ENCODE data around the gene OAF. TPM values are rescaled to one million over a fixed set of nuclear protein-coding genes. Genes with fewer than 3 reads are reported as not detected.

OAF gene
- total RNA-seq, 1 donor from 2014 or later, result 183 TPM

DNA sequence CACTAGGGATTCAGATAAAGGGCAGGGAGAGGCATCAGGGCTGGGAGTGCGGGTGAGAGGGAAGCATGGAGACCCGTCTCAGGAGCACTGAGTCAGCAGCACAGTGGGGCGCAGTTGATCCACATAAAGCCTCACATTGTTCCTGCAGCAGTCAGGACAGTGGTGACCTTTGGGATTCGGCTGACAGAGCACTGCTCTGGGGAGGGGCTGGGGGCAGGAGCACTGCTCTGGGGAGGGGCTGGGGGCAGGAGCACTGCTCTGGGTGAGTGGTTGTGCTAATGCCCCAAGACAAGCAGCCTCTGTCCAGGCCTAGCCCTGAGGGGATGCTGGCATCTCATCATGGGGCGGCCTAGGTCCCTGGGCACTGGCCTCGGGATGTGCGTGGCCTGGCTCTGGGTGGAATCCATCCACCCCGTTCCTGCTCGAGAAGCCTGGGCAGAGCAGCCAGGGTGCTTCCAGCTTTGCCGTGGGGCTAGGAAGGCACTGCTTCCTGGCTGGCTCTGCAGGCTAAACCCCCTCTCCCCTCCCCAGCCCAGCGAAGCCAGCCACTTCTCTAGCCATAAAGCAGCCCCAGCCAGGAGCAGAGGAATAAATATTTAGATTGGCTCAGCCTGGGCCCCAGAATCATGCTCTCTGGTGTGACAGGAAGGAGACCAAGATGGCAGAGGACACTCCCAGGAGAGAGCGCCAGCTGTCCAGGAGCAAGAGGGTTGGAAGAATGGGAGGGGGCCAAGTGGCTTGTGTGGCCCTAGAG is 7.3 kb downstream of the OAF start:
- intact Hi-C loops (cut with DNase I), result no loop called here
- ATAC-seq, result peak; percentile 53
- no peak for DNase-seq (ENCODE audit: low spot score)

DNA sequence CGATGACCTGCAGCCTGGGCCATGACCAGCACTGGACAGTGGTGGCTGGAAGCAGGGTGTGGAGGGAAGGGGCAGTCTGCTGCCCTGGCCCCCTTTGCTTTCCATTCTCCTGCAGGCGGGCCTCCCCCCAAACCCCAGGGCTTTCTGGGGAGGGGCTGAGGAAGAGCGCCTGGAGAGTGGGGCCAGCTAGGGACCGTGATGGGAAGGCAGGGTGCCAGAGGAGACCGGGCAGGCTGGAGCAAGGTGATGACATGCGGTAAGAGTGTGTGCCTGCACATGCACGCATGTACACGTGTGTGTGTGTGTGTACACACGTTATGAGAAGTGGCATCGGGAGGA is 7.8 kb downstream of the OAF start:
- ATAC-seq, result peak; percentile 3
- intact Hi-C loops (cut with DNase I), result no loop called here

DNA sequence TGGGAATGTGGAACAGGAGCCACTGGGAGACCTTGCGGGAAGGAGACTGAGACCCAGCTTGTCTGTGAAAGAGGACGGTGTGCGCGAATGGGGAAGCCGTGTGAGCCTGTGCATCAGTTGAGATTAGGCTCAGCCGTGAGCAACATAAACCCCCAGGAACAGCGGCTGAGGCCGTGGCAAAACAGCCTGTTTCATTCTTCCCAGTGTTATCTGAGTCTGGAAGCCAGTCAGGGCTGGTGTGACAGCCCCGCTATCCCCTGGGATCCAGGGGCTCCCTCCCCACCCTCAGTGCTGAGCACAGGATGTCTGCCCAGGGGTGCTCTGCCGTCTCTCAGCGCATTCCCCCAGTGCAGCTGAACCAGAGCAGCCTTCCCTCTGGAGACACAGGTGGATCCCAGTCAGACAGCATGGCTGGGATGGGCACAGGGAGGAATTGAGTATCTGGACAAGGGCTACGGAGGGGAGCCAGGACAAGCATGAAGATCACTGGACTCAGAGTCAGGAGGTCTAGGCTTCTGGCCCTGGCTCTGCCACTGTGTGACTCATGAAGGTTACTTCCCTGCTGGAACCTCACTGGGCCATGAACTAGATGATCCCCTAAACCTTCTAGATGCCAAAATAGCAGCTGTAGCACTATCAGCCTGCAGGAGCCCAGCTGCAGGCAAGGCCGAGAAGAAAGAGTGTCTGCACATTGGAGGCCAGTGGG is 8.6 kb downstream of the OAF start:
- DNase-seq (ENCODE audit: low spot score) (no peak), ATAC-seq (peak; percentile 38)
- intact Hi-C loops (cut with DNase I), result no loop called here

More for the DNA sequence above, 7.8 kb downstream of the OAF start:
- DNase-seq (ENCODE audit: low spot score), result no peak

DNA sequence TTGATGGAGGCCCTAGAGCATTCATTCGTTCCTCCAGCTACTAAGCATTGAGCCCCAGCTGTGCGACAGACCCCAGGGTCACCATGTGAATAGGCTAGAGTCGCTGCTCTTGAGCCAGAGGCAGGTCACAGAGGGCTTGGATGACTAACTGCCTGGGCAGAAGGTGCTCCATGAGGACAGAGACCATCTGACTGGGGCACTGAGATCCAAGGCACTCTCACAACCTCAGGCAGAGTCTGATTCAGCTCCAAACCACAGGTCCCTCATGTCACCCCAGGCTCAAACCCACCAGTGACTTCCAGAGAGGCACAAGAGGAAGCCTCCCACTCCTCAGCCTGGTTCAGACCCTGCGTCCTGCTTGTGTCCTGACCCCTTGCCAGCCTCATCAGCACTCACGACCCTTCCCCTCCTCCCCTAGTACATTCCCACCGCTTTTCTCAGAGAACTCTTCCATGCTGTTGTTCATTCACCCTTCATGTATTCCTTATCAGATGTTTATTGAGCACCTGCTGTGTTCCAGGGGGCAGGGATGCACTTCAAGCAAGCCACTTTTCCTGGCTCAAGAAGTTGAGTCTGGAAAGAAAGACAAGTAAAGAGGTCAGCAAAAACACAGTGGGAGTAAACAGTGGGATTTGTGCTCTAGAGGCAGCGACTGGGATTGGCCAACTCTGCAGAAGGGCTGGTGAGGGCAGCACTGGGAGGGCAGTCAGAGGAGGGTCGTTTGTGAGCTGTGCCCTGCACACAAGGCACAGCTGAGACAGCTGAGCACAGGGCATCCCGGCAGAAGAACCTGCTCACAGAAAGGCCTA is 9.3 kb downstream of the OAF start:
- DNase-seq (ENCODE audit: low spot score), result no peak
- intact Hi-C loops (cut with DNase I), result no loop called here
- ATAC-seq, result peak; percentile 6

DNA sequence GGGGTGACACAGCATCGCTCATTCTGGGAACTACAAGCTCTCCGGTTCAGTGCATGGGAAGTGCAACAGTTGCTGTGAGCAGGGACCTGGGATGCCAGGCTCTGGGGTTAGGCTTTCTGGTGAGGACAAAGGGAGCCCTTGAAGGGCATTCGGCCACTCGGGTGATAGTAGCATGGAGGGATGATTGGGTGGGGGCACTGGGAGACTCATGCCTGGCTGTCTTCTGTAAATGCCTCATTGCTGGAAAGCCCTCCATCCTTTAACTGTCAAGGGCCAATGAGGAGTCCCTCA is 9.9 kb downstream of the OAF start:
- intact Hi-C loops (cut with DNase I), result no loop called here
- ATAC-seq (no peak), DNase-seq (ENCODE audit: low spot score) (no peak)

DNA sequence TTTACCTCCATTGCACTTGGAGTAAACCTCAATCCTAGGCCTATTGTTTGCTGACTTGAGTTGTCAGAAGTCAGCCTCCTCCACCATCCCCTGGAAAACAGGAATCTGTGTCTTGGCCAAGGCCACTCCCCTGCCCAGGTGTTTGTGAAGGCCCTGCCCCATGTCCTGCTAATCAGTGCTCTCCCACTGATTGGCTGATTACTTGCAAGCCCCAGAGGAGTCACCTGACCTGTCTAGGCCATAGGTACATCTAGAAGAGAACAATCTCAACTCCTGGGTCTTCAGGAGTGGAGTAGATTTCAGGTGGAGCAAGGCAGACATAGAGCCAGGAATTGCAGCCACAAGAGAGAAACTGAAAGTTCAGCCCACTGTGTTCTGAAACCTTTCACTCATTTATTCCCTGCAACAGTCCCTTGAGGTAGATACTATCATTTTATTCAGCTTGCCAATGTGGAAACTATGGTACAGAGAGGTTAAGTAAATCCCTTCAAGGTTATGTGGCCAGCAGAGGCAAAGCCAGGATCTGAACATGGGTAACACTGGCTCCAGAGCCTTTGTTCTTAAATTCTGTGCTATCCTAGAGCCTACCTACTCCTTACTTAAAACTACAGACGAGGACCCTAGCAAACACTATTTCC is 10.4 kb downstream of the OAF start:
- intact Hi-C loops (cut with DNase I), result no loop called here
- DNase-seq (ENCODE audit: low spot score) (no peak), ATAC-seq (no peak)

DNA sequence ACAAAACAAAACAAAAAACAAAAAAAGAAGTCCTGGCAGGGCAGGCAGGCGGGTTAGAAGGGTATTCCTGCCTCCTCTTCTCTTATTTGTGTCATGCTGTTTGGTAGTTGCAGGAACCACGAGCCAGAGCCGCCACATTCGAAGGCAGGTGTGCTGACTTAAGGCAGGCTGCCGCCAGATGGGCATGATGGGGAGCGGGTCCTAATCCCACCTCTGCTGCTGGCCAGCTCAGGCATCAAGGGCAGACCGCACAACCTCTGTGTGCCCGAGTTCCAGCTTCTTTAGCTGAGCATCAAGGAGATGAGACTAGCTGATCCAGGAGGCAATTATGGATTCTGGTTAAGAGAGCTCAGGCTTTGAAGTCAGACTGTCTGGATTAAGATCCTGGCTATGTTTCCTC is 12.1 kb downstream of the OAF start:
- DNase-seq (ENCODE audit: low spot score), result no peak
- intact Hi-C loops (cut with DNase I), result no loop called here
- no peak for ATAC-seq

DNA sequence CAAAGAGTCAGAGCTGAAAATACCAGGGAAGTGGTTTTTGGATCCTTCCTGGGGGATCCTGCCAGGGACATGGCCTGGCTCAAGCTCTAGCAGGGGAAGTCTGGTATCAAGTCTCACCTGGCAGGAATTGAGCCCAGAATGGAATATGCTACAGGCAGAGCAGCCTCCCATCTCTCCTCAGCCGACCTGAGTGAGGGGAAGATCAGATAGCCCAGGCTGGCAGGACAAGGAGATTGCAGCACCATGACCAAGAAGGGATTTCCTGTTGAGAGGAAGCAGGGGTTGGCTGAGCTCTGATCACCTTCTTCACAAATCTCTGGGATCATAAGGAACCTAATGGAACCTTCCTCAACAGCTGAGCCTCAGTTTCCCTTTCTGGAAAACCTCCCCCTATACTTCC is 13.0 kb downstream of the OAF start:
- intact Hi-C loops (cut with DNase I), result no loop called here
- DNase-seq (ENCODE audit: low spot score), result no peak
- ATAC-seq, result no peak

DNA sequence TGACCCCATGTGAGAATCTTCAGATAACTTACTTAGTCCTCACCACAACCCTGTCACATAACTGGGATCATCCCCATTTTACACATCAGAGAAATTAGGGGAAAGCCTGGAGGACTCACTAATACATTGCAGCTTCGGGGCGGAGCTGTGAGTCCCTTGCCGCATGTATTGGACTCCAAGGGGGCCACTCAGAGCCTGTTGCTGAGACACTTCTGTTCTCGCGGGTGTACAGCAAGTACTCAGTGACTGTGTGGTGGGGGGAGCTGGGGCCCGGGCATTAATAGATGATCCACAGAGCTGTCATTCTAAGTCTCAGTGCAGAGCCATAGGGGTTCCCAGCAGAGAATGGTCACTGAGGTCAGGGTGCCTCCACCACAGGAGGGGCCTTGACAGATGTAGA is 13.5 kb downstream of the OAF start:
- intact Hi-C loops (cut with DNase I), result no loop called here
- ATAC-seq, result no peak

DNA sequence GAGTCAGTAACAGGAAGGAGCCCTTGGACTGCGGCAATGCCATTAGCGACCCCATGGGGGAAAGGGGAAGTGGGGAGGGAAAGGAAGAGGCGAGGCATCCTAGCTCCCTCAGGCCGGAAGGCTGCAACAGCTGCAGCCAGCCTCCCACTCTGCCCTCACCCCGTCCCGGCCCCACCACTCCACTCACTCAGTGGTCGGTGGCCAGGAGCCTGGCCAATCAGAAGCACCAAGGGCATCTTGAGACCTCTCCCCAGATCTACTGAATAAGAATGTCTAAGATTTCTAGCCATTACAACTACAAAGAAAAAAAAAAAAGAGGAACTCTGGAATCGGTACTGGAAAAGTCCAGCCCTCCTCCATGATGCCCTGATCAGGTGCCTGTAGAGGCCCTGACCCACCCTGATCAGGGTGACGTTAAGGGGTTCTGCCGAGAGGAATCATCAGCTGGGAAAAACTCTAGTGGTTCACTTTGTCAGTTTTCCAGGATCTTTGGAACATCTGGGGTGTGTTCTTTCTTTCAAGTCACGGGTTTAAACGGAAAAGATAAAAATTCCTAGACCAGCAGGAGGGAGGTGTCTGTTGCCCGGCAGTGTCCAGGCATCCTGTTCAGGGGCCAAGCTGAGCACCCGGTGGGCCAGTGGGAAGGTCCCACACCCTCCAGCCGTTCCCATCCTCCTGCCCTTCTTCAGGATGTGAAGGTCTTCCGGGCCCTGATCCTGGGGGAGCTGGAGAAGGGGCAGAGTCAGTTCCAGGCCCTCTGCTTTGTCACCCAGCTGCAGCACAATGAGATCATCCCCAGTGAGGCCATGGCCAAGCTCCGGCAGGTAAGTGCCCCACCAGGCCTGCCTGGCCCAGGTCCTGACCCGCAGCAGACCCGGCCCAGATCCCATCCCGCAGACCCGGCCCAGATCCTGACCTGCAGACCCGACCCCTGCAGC is 14.4 kb downstream of the OAF start:
- intact Hi-C loops (cut with DNase I), result loop anchor here (5.0 kb wide), 1 partner anchor 53 kb away; no protein-coding TSS in a partner anchor
- DNase-seq (ENCODE audit: low spot score), result no peak

More for the DNA sequence above, 13.5 kb downstream of the OAF start:
- DNase-seq (ENCODE audit: low spot score), result no peak

DNA sequence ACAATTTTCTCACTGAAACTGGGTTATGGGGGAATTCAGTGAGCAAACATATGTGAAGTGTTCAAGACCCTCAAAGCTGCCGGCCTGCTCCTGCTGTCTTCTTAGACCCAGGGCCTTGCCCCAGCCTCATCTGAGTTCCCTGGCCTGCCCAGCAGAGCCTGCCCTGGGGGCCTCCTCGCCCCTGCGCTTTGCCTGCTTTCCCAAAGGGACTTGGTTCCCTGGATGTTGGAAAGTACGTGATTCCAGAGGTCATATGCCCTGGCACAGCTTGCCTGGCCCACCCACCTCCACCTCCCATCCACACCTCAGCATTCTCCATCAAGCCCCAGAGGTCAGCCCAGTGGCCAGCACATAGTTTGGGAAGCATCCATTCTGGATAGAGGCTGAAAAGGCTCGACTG is 15.4 kb downstream of the OAF start:
- intact Hi-C loops (cut with DNase I), result loop anchor here (5.0 kb wide), 1 partner anchor 54 kb away; no protein-coding TSS in a partner anchor
- DNase-seq (ENCODE audit: low spot score) (no peak), ATAC-seq (no peak)

More for the DNA sequence above, 14.4 kb downstream of the OAF start:
- ATAC-seq, result peak; percentile 76

DNA sequence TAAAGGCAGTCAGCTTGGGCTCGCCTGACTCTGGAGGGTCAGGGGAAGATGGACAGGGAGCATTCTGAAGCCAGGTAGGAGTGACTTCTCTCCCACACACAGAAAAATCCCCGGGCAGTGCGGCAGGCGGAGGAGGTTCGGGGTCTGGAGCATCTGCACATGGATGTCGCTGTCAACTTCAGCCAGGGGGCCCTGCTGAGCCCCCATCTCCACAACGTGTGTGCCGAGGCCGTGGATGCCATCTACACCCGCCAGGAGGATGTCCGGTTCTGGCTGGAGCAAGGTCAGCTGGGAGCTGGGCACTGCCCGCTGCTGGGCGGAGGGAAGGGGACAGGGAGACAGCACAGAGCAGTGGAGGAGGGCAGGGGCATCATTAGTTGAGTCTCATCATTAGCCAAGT is 15.9 kb downstream of the OAF start:
- DNase-seq (ENCODE audit: low spot score), result no peak
- ATAC-seq, result no peak
- intact Hi-C loops (cut with DNase I), result loop anchor here (5.0 kb wide), 1 partner anchor 54 kb away; no protein-coding TSS in a partner anchor

DNA sequence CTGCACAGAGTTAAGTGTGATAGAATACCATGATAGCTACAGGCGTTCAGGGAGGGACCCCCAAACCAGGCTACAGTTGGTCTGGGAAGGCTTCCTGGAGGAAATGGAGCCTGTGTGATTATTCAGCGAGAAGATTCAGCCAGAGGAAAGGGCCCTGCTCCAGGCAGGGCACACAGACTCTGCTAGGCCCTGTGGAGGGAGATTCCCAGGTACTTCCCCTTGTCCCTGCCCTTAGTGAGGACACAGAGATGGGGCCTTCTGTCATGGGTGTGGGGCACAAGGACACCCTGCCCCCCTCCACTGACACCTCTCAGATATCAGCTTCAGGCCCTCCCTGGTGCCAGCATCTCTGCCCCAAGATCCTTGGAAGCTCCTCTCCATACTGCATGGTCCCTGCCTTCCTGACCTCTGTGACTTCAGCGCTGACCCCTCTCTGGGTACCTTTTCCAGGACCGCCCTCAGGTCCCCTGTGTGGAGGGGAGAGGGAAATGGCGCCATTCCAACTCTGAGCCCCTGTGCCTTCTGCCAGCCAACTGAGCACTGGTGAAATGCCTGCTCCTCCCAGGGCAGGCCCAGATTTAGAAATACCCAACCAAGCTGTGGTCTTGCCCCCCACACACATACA is 16.5 kb downstream of the OAF start:
- ATAC-seq (no peak), DNase-seq (ENCODE audit: low spot score) (no peak)
- intact Hi-C loops (cut with DNase I), result loop anchor here (5.0 kb wide), 1 partner anchor 55 kb away; no protein-coding TSS in a partner anchor

DNA sequence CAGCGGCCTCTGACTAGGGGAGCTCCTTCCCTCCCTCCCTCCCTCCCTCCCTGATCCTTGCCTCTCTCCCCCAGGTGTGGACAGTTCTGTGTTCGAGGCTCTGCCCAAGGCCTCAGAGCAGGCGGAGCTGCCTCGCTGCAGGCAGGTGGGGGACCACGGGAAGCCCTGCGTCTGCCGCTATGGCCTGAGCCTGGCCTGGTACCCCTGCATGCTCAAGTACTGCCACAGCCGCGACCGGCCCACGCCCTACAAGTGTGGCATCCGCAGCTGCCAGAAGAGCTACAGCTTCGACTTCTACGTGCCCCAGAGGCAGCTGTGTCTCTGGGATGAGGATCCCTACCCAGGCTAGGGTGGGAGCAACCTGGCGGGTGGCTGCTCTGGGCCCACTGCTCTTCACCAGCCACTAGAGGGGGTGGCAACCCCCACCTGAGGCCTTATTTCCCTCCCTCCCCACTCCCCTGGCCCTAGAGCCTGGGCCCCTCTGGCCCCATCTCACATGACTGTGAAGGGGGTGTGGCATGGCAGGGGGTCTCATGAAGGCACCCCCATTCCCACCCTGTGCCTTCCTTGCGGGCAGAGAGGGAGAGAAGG is 18.1 kb downstream of the OAF start:
- no peak for DNase-seq (ENCODE audit: low spot score)
- ATAC-seq, result no peak
- intact Hi-C loops (cut with DNase I), result loop anchor here (5.0 kb wide), 1 partner anchor 57 kb away; no protein-coding TSS in a partner anchor

DNA sequence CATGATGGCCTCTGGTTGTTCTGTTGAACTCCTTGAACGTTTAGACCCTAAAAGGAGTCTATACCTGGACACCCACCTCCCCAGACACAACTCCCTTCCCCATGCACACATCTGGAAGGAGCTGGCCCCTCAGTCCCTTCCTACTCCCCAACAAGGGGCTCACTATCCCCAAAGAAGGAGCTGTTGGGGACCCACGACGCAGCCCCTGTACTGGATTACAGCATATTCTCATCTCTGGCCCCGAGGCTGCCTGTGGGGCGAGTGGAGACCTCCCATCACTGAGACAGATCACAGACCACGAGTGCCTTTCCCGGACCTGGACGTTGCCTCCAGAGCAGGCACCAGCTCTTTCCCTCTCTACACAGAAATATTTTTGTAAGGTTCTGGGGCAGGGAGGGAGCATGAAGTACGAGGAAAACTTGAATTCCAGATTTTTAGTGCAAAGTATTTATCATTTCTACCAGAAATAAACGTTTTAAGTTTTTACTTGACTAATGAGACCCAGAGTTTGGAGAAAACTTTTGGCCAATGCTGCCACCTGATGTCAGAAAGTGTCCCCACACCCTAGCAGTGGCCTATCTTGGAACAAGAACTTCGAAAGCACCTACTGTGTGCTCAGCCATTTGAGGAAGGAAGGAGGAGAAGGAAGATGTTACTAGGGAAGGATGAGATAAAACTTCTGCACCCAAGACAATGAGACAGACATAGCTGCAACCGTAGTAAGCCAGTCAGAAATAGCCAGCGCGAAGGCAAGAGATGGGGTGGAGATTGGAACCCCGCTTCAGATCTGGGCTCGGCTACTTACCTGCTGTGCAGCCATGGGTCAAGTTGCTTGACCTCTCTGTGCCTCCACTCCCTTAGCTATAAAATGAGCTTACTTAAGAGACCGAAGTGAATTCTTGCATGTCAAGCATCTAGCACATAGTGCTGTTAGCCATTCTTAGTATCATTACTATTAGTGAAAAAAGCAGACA is 18.9 kb downstream of the OAF start:
- DNase-seq (ENCODE audit: low spot score), result no peak
- intact Hi-C loops (cut with DNase I), result loop anchor here (5.0 kb wide), 1 partner anchor 57 kb away; no protein-coding TSS in a partner anchor
- ATAC-seq, result peak; percentile 23

DNA sequence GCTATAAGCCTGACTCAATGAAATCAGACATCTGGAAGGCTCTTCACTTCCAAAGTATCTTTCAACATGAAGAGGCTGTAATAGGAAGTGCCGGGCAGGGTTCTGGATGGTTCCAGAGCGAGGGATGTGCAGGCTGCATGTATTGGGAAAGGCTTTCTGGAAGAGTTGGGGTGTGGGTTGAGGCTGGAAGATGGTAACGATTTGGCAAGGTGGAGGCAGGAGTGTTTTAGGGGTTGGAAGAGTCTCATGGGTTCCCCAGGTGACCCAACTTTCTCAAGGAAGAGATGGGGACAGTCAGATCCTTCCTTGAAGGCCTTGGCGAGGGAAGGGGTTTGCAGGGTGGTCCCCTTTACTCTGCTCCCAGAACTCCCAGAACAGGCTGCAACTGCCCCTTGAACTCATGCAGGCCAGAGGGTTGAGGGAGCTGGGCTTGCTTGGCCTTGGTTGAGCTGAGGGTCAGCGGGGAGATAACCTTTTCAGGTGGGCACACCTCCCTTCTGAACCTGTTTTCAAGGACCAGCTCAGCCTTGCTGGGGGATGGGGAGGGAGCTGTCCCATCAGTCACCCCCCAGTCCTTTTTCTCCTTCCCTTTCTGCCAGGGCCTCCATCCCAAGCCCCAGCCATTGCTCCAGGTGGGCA is 19.7 kb downstream of the OAF start:
- ATAC-seq, result no peak
- intact Hi-C loops (cut with DNase I), result no loop called here

More for the DNA sequence above, 19.7 kb downstream of the OAF start:
- no peak for DNase-seq (ENCODE audit: low spot score)
